HG03039 (cell line): ENCODE data around the gene PPP5C.
"Not testable (repeated sequence)": the region's sequence is repeated elsewhere in the genome, so short reads cannot be mapped to it uniquely, and the experiment has no call there.

ENCODE experiments used
- ATAC-seq: cut with Tn5 transposase; IDR thresholded peaks from one replicate; pipeline ENCODE4 v1.9.1; 2021; ENCODE audit warnings: mild to moderate bottlenecking, moderate library complexity; ENCODE audit not compliant: unreplicated experiment

The PPP5C gene

DNA sequence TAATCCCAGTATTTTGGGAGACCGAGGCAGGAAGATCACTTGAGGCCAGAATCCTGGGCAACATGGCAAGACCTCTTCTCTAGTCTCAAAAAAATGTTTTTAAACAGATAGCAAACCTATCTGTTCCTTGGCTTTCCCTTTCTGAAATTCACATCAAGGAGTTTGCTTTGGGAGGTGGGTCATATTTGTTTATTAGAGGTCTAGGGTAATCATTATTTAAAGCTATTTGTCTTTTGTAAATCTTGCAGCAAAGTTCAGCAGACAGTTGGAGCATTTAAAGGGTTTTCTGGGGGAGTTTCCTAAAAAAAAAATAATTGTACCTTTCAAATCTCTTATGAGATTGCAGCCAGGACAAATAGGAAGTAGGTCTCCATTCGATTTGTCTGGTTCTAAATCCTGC lies 17.5 kb downstream of the PPP5C start:
- ATAC-seq, result no peak

DNA sequence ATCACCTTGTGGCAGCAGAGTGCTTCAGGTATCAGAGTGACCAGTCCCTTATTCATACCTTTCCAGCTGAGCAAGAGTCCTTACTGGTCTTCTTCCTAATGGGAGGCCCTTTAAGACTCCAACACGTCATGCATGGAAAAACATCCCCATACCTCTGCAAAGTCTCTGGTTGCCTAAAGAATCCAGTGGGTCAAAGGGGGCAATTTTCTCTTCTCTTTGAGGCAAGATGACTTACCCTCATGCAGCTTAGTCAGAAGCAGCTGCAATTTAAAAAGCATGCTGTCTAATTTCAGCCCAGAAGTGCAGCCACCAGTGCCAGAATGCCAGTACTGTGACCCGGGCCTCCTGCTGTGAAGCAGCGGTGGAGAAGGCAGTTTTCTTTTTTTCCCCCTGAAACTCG lies 18.7 kb downstream of the PPP5C start:
- no peak for ATAC-seq

DNA sequence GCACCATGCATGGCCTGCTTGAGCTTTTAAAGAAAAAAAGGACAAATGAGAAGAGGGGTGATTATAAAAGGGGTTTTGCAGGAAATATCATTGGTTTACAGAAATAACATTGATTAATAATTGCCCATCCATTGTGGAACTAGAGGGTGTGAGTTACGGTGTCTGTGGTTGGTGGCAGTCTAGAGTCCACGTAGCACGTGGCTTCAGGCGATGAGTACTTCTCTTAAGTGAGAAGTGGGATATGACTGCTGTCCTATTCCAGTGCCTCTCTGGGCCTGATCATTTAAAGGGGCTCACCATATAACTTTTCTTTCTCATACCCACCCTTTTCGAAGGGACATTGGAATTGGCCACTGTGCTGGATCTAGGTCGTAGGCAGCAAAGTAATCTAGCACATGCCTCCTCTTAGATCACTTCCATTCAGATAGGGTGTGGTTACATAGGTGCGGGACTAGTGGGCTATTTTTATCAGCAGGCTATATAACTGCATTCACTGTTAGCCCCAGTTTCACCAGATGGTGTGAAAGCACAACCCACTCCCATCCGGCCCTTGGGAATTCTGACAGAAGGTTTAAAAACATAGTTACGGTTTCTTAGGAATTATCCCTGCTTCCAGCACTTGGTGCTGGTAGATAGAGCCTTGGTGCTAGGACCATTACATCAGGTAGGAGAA lies 19.9 kb downstream of the PPP5C start:
- no peak for ATAC-seq

DNA sequence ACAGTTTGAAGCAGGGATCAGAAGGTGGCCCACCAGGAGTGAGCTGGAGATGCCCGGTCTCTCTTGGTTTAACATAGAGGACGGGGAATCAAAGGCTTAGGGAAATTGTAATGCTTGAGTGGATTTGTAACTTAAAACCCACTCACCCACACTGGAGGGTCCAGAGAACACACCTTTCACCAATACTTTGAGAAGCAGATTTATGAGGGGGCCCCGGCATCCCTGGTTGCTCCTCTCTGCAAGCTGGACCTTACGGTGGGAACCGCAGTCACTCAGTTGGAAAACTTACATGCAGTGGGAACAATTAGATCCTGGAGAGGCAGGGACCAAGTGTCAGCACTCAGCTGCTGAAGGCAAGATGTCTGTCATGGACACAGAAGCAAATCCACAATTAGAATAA lies 20.5 kb downstream of the PPP5C start:
- ATAC-seq, result no peak

DNA sequence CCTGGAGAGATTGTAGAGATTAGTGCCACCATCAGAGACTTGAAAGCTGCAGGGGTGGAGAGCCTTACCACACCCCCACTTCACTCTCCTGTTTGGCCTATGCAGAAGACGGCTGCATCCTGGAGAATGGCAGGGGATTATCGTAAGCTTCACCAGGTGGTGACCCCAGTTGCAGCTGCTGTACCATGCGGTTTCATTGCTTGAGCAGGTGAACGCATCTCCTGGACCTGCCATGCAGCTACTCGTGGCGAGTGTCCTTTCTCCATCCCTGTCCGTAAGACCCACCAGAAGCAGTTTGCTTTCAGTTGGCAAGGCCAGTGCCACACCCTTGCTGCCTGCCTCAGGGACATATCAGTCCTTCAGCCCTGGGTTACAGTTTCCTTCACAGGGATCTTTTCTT lies 21.2 kb downstream of the PPP5C start:
- ATAC-seq, result no peak

DNA sequence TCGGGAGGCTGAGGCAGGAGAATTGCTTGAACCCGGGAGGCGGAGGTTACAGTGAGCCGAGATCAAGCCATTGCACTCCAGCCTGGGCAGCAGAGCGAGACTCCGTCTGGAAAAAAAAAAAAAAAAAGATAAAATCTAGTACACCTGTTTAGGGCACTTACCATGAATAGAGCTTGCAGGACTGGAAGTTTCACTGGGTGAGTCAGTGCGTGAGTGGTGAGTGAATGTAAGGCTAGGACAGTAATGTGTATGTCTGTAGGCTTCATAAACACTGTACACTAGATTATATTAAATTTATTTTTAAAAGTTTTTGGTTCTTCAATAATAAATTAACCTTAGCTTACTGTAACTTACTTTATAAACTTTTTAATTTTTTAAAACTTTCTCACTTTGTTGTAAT lies 22.9 kb downstream of the PPP5C start:
- no peak for ATAC-seq

DNA sequence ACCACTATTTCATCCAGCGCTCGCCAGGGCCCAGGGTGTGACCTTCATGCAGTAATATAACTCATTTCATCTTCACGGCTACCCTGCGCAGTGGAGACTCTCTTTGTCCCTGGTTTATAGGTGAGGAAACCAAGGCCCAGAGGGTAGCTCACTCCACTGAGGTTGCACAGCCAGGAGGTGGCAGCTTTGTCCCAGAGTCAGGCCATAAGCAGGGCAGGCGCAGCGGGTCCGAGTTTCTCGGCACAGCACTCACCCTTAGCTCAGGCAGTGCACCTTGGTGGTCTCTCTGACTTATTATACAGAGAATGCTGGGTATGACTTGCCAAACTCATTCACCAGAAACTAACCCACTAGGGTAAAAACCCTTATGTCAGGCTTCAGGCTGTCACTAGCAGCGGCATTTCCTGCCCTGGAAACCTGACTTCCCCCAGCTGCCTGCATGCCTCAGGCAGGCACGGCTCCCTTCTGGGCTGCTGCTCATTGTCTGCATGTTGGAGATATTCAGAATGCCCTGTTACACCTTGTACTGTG lies 24.5 kb downstream of the PPP5C start:
- no peak for ATAC-seq

DNA sequence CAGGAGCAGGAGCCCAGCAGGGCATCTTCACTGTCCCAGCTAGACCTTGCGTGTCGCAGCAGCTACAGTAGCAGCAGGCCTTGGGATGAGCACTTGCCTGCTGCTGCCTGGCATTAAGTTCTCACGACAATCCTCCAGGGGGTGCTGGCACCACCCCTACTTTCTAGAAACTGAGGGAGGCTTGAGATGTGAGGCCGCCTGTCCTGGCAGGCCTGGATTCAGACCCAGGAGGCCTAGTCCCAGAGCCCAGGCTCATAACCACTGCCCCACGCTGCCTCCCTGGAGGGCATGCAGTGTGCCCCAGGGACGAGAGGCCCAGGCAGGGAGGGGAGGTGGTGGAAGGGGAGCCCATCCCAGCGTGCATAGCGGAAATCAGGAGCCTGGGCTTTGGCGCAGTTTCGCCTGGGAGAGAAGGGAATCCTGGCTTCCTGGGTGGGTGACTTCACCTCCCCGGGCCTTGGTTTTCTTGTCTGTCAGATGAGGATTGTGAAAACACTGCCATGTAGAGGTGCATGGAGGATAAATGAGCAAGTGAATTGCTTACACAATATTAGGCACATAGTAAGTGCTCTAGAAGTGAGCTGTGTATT lies 26.1 kb downstream of the PPP5C start:
- no peak for ATAC-seq

DNA sequence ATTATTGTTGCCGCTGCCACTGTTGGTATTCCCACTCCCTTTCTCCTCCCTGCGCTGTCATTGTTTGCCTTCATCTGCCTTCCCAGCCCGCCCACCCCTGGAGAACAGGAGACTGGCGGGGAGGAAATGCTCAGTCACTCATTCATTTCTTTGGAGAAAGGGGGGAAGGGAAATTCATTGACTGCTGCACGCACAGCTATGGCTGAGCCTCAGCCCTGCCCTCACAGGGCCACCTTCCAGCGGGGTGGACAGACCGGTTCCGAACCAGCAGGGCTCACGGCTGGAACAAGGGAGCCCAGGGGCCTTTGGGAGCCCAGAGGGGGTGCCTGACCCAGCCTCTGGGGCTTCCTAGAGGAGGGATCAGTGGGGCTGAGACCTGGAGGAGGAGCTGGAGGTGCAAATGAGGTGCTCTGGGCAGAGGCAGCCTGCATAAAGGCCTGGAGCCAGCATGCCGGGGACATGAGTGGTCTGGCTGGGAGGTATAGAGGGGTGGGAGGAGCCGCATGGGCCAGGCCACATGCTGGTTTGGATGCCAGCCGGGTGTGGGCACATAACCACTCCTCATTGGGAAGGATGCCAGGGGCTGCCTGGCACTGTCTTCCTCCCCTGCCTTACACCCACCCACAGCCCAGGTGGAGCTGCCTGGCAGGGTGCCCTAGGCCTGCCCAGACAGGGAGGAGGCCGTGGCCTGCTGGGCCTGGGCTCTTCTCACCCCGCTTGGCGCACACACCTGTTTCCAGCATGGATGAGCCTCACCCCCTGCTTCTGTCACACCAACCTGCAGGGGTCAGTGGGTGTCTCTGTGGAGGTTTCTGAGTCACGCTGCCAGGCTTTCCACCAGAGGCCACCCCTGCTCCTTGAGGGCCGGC lies 26.8 kb downstream of the PPP5C start:
- ATAC-seq, result no peak

DNA sequence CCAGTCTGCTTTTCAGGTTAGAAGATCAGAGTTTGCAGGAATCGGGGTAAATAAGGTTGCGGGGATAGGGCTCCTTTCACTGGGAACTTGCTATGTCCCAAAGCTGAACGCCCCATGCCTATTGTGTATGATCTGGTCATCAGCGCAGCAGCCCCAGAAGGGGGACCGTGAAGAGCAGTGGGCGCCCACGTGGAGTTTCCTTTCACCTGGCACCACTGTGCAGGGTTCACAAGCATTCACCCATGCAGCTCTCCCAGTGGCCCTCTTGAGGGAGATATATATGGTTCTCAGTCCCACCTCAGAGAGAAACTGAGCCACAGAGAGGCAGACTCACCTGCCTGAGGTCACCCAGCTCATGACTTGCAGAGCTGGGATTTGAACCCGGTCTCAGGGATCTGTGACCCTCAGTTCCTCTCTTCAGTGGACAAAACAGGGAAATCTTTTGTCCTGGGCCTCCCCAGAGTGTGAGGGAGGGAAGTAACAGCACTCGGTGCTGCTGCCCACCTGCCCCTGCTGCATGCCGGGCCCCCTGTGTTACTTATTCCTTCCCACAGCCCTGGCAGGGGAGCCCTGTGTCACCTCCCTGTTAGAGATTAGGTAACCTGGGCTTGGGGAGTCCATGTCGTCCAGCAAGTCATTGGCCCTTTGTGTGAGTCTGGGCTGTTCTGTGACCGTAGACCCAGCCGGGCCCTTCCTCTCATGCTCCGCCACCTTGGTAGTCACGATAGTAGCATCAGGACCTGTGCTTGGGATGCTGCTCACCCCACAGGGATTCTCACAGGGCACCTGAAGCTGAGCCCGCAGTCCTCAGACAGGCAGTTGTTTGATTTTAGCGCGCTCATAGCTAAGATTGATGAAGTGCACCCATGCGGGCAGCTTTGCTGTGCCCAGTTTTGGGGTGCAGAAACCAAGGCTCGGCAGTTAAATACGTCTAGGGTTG lies 27.9 kb downstream of the PPP5C start:
- ATAC-seq, result no peak

DNA sequence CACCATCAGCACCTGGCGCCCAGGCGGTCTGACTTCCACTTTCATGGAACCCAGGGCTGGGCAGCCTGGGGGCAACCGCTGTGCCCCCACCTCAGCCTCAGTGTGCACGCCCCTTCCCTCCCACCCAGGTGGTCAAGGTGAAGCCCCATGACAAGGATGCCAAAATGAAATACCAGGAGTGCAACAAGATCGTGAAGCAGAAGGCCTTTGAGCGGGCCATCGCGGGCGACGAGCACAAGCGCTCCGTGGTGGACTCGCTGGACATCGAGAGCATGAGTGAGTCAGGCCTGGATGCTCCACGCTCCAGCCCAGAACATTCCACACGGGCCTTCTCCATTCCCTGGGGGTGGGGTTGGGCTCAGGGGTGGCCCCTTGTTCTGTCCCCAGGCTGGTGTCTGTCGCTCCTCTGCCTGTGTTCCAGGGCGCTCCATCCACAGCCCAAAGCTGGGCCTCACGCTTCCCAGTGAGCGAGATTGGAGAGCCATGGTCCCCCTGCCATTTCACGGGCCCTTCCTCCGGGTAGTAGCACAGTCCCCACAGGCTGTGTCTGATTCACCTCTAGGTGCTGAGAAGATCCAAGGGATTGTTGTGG lies 28.7 kb downstream of the PPP5C start:
- not testable (repeated sequence) for ATAC-seq

DNA sequence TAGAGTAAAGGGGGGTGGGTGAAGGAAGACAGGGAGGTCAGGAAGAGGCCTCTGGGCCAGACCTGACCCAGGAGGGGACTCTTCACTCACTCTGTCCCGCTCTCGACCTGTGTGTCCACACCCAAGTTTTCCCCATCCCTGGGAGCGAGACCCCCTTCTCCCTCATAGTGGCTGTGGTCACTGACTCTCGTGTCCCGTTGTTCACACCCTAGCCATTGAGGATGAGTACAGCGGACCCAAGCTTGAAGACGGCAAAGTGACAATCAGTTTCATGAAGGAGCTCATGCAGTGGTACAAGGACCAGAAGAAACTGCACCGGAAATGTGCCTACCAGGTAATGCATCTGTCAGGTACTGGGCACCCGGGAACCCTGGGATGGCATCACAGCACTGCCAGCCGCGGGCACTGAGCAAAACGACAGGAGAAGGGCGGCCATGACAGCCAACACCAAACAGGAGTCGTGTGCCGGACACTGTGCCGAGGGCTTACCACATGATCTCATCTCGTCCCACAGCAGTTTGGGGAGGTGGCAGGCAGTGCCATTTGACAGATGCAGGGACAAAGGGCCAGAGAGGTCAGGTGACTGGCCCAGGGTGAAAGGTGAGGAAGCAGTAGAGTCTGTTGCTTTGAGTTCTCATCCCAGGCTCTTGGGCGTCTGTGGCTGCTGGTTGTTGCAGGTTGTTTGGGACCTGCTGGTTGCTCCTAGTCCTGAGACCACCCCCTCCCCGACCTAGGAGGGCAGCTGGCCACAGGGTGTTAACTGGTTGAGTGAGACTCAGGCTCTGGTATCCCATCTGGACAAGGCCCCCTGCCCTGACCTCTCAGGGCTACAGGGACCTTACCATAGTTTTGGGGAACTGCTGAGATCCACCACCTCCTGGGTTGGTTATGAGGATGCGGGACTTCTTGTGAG lies 29.6 kb downstream of the PPP5C start:
- ATAC-seq, result no peak

DNA sequence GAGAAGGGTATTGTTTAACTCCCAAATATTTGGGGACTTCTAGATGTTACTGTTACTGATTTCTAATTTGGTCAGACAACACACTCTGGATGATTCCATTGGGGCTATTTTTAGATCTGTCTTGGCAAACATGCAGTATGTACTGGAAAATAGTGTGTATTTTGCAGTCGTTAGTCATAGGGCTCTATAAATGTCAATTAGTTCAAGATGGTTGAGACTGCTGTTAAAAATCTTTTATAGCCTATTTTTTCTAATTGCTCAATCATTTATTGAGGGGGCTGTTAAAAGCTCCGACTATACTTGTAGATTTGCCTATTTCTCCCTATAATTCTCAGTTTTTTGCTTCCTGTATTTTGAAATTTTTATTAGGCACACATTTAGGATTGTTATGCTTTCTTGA lies 31.4 kb downstream of the PPP5C start:
- no peak for ATAC-seq

DNA sequence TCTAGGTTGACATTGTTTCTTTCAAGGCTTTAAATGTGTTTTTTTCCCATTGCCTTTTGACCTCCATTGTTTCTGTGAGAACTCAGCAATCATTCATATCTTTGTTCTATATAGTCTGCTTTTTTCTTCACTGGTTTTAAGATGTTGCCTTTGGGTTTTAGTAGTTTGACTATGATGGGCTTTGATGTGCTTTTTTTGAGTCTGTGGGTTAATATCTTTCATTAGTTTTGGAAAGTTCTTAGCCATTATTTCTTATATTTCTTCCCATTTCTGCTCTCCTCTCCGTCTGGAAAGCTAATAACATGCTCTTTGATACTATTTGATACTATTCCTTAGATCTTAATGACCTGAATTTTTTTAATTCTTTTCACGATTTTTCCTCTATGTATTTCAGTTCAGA lies 33.8 kb downstream of the PPP5C start:
- no peak for ATAC-seq

DNA sequence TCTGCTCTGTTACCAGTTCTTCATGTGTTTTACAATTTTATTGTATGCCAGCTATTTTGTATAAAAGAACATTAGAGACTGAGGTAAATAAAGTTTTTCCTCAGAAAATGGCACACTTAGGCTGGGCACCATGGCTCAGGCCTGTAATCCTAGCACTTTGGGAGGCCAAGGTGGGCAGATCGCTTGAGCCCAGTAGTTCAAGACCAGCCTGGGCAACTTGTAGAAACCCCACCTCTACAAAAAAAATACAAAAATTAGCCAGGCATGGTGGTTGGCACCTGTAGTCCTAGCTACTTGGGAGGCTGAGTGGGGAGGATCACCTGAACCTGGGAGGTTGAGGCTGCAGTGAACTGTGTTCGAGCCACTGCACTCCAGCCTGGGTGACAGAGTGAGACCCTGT lies 34.5 kb downstream of the PPP5C start:
- no peak for ATAC-seq

DNA sequence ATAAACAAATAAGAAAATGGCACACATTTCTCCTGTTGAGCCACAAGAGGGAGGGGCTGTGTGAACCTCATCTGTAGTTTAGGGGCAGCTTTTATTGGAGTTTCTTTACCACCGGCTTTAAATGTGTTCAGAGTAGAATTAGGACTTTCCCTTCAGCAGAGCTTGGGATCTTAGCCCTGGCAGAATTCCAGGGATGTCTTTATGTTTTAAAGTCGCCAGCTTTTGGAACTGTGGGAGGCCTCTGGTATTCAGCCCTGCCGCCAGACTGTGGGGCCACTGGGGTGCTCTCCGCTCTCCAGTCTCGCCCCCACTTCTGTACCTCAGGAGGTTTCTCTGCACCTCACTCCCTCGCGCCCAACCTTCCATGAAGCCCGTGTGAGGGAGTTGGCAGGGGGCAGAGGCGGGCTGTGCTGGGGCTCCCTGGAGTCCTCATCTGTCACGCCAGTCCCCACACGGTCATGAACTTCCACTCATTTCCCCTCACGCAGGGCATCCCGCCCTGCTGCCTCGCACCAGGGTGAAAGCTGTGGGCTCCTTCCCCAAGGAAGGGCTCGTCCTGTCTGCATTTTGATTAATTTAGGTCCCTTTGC lies 35.0 kb downstream of the PPP5C start:
- no peak for ATAC-seq

DNA sequence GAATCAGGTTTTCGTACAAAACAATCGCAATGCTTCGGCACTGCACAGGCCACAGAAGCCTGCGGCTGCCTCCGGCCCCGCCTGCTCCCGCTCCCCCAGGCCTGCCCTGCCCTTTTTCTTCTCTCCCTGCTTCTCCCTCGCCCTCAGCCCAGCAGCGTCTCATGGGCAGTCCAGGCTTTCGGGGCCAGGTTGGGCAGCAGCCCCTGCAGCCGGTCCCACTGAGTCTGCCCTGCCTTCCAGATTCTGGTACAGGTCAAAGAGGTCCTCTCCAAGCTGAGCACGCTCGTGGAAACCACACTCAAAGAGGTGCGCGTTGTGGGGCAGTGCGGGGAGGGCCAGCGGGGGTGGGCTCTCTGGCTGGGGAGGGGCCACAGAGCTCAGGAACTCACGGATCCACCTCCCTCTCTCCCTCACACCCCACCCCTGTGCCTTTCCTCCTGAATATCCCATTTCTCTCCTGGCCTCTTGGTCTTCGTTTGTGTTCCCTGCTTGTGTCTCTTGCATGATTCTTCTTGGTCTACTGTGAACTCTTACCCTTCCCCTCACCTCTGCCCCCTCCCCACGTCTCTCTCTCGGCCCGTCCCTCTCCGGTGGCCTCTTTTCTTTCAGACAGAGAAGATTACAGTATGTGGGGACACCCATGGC lies 36.4 kb downstream of the PPP5C start:
- ATAC-seq, result no peak

DNA sequence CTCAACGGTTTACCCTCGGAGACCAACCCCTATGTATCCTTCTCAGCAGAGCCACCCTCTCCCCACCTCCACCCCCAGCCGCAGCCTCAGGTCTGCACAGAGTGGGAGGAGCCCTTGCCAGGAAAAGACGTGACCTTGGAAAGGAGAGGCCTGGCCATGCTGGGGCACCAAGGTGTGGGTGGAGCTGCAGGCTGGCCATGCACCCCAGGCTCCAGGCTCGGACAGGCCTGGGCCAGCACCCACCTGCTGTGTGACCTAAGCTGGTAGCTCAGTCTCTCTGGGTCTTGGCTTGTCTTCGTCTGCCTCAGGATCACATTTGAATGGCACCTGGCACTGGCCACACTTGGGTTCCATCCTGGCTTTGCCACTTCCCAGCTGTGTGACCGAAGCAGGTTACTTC lies 37.0 kb downstream of the PPP5C start:
- ATAC-seq, result no peak
